T-helper 2 cell (primary cell): Measurements from ENCODE around the gene IRAK1.

ENCODE experiments used
- DNase-seq, 5 experiments: peaks; one replicate each; pipeline versions ENCODE4 v3.0.0 to v3.0.0-alpha.2; 2012 to 2022

IRAK1 gene

GRCh38 chrX:153969904-153970356, 49.8 kb downstream of the IRAK1 start:
- no peak for DNase-seq

- no peak for DNase-seq
These were observed 50.4 kb downstream of the IRAK1 start for GRCh38 chrX:153969125-153969903.

- peak in 2 of 5 experiments; percentile 29 to 67 for DNase-seq
These were observed 51.0 kb downstream of the IRAK1 start for GRCh38 chrX:153968754-153969124.

- DNase-seq: no peak
These were observed 51.4 kb downstream of the IRAK1 start for GRCh38 chrX:153968255-153968654.

- peak in 2 of 5 experiments; percentile 37 to 65 for DNase-seq
These were observed 52.0 kb downstream of the IRAK1 start for GRCh38 chrX:153967536-153968224.

GRCh38 chrX:153966841-153967535, 52.7 kb downstream of the IRAK1 start:
- DNase-seq: peak in 3 of 5 experiments; percentile 38 to 59 (median 45)

- no peak for DNase-seq
These were observed 53.4 kb downstream of the IRAK1 start for GRCh38 chrX:153966283-153966688.

GRCh38 chrX:153965406-153965805, 54.3 kb downstream of the IRAK1 start:
- no peak for DNase-seq

- DNase-seq: no peak
These were observed 55.6 kb downstream of the IRAK1 start for GRCh38 chrX:153964105-153964504.

- DNase-seq: no peak
These were observed 56.2 kb downstream of the IRAK1 start for GRCh38 chrX:153963546-153963945.

GRCh38 chrX:153961292-153961691, 58.4 kb downstream of the IRAK1 start:
- no peak for DNase-seq

GRCh38 chrX:153960786-153961185, 58.9 kb downstream of the IRAK1 start:
- no peak for DNase-seq
